Activated CD4-positive, CD25-positive, alpha-beta regulatory T cell treated with anti-CD3 and anti-CD28 coated beads, Interleukin-2, amount 50 U/mL, for 16 hours (primary cell): ENCODE measurements around the gene TMSB10.
"Not testable (repeated sequence)": the region's sequence is repeated elsewhere in the genome, so short reads cannot be mapped to it uniquely, and the experiment has no call there.

Experiments
- DNase-seq: peaks from one replicate; pipeline ENCODE4 v3.0.0-alpha.2; 2020; ENCODE audit warnings: low read depth, low spot score

TMSB10 gene

GRCh38 chr2:84904151-84904550 lies 1.3 kb upstream of the TMSB10 start:
- no peak for DNase-seq

- DNase-seq, result no peak
Observed at GRCh38 chr2:84904717-84905174, 710 bp upstream of the TMSB10 start.

GRCh38 chr2:84906108-84906899 lies 848 bp downstream of the TMSB10 start:
- no peak for DNase-seq

- DNase-seq, result no peak
Observed at GRCh38 chr2:84906900-84907714, 1.7 kb downstream of the TMSB10 start.

GRCh38 chr2:84908948-84909713 lies 3.7 kb downstream of the TMSB10 start:
- no peak for DNase-seq

- no peak for DNase-seq
Observed at GRCh38 chr2:84911135-84911678, 5.8 kb downstream of the TMSB10 start.

- DNase-seq, result no peak
Observed at GRCh38 chr2:84912984-84913383, 7.5 kb downstream of the TMSB10 start.

- DNase-seq, result no peak
Observed at GRCh38 chr2:84914334-84914733, 8.9 kb downstream of the TMSB10 start.

GRCh38 chr2:84915675-84916074 lies 10.2 kb downstream of the TMSB10 start:
- DNase-seq, result not testable (repeated sequence)

GRCh38 chr2:84917821-84918220 lies 12.4 kb downstream of the TMSB10 start:
- DNase-seq, result not testable (repeated sequence)

GRCh38 chr2:84918430-84918829 lies 13.0 kb downstream of the TMSB10 start:
- no peak for DNase-seq

- DNase-seq, result no peak
Observed at GRCh38 chr2:84919885-84920580, 14.6 kb downstream of the TMSB10 start.

- no peak for DNase-seq
Observed at GRCh38 chr2:84923009-84923408, 17.6 kb downstream of the TMSB10 start.

- DNase-seq, result peak; percentile 54
Observed at GRCh38 chr2:84924173-84925106, 19.0 kb downstream of the TMSB10 start.

- no peak for DNase-seq
Observed at GRCh38 chr2:84925336-84925723, 19.9 kb downstream of the TMSB10 start.

GRCh38 chr2:84925724-84926376 lies 20.4 kb downstream of the TMSB10 start:
- peak; percentile 98 for DNase-seq

GRCh38 chr2:84927275-84927627 lies 21.8 kb downstream of the TMSB10 start:
- DNase-seq, result no peak

GRCh38 chr2:84931384-84931821 lies 25.9 kb downstream of the TMSB10 start:
- DNase-seq, result no peak

GRCh38 chr2:84938194-84938879 lies 32.9 kb downstream of the TMSB10 start:
- DNase-seq, result no peak
